ENCODE results near the gene C1orf167.

The C1orf167 gene

DNA sequence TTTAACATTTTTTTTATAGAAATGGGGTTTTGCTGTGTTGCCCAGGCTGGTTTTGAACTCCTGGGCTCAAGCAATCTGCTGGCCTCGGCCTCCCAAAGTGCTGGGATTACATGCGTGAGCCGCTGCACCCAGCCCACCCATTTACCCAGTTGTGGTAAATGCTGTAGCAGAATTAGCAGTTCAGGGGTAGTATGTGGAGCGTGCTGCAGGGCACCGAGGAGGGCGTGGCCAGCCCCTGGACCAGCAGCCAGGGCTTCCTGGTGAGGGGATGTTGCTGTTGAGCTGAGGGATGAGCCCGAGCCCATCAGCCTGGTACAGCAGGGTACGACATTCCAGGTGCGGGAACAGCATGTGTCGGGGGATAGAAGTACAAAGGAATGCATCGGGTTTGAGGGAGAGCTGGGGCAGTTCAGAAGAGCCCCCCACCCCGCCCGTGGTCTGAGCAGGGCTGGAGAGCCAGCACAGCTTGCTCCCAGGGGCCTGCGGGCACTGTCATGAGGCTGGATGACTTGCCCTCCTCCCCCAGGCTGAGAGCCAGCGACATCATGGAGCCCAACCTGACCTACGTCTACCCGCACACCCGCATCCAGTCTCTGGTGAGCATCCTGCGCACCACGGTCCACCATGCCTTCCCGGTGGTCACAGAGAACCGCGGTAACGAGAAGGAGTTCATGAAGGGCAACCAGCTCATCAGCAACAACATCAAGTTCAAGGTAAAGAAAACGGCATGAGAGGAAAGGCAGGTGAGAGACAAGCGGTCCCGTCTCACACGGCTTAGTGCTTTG is 73.6 kb downstream of the C1orf167 start:
- DNase-seq (ENCODE audit: low spot score): no peak

DNA sequence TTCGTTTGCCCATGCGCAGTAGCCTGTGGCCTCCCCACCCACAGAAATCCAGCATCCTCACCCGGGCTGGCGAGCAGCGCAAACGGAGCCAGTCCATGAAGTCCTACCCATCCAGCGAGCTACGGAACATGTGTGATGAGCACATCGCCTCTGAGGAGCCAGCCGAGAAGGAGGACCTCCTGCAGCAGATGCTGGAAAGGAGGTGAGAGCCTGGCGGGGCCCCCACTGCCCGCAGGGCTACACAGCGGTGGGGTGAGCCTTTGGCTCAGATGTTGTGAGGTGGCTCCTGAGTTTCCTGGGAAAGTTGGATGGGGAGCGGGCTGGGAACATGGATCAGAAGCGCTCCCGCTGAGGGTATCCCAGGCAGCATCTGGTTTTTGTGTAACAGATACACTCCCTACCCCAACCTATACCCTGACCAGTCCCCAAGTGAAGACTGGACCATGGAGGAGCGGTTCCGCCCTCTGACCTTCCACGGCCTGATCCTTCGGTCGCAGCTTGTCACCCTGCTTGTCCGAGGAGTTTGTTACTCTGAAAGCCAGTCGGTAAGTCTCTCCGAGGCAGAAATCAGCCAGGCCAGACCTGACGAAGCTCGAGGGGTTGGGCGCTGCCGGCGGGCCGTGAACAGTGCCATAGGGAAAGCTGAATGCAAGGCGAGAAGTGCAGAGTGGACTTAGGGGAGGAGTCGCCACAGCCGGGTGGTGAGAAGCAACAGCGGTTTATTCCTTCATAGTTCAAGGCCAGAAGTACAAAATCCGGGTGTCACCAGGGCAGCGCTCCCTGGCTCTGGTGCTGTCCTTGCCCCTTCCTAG is 75.2 kb downstream of the C1orf167 start:
- DNase-seq (ENCODE audit: low spot score): no peak

DNA sequence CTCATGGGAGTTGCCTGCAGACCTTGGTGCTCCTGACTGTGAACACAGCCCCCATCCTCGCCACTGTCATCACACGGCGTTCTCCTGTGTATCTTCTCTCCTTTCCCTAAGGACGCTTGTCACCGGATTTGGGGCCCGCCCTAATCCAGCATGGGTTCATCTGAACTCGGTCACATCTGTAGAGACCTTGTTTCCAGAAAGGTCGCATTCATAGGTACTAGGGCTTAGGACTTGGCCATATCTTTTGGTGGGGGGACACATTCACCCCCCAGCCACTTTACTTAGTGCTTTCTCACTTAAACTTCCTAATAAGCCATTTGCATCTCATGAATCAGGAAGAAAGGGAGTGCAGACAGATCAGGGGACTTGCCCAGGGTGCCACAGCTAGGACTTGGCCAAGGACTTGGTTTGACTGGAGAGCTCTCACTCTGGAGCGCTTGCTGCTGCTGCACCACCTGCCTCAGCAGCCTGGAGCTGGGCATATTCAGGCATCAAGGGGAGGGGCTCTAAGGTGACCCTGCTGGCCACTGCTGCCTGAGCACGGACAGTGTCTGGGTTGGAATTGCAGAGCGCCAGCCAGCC is 75.9 kb downstream of the C1orf167 start:
- DNase-seq (ENCODE audit: low spot score): no peak

DNA sequence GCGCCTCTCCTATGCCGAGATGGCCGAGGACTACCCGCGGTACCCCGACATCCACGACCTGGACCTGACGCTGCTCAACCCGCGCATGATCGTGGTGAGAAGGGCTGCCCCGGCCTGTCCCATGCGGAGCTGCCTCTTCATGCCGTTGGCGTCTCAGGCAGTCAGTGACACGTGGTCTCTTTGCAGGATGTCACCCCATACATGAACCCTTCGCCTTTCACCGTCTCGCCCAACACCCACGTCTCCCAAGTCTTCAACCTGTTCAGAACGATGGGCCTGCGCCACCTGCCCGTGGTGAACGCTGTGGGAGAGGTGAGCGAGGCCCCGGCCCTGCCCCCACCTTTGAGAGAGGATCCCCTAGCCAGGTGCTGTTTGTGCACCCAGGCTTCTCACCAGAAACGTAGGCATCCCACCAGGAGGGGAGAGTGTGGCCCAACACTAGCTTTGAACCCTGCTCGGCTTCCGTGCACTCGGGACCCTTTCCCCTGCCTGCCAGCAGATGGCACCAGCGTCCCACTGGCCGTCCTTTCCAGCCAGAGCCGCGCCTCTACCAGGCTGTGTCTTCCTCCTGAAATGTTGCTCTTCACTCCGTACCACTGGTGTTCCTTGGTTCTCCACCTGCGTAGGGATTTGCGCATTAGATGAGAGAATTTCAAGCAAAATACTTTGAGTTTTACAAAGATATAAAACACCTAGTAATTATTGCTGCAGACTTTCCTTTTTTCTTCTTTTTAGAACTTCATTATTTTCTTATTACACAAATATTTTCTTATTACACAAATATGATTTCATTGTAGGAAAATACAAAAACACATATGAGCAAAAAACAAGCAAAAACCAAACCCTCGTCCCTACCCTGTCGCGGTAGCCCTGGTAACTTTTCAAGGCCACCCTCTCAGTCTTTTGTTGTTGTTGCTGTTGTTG is 76.6 kb downstream of the C1orf167 start:
- peak; percentile 95 for DNase-seq (ENCODE audit: low spot score)
